Activated CD8-positive, alpha-beta memory T cell treated with anti-CD3 and anti-CD28 coated beads for 1 hour (primary cell): Measurements from ENCODE around the gene CRYGC.

Source experiments
- DNase-seq, 2 donors: peaks; one replicate each; pipeline ENCODE4 v3.0.0-alpha.2; 2020; ENCODE audit warnings: low read depth in 1 of 2; ENCODE audit errors: extremely low read depth in 1 of 2

CRYGC gene

GRCh38 chr2:208097313-208097712, 32.3 kb downstream of the CRYGC start:
- DNase-seq = no peak

- DNase-seq = no peak
Observed at GRCh38 chr2:208096080-208096479, 33.5 kb downstream of the CRYGC start.

- no peak for DNase-seq
Observed at GRCh38 chr2:208093128-208093527, 36.5 kb downstream of the CRYGC start.

GRCh38 chr2:208092093-208092832, 37.4 kb downstream of the CRYGC start:
- DNase-seq = no peak

- DNase-seq = no peak
Observed at GRCh38 chr2:208090420-208090819, 39.2 kb downstream of the CRYGC start.

- DNase-seq = no peak
Observed at GRCh38 chr2:208086029-208086428, 43.6 kb downstream of the CRYGC start.

- no peak for DNase-seq
Observed at GRCh38 chr2:208083807-208084206, 45.8 kb downstream of the CRYGC start.
